Calu3 (cell line): ENCODE measurements around the gene CD46. TPM values are rescaled to one million over a fixed set of nuclear protein-coding genes. Genes with fewer than 3 reads are reported as not detected.

Source experiments
- BruUV-seq: library from RNA; stranded (reverse); fragments of 400-500 nt; replicated peaks from 2 replicates; lab custom pipeline; 2021; lab: Mats Ljungman, UMichigan
- CTCF ChIA-PET: fragments of 300-600 bp; sonication (Branson Sonifier 250); formaldehyde crosslinking; loops from one replicate; lab custom pipeline; 2022; ENCODE audit warnings: antibody characterized with exemption; lab: Charles Lee
- DNase-seq: peaks from one replicate; pipeline ENCODE4 v3.0.0; 2022
- H3K27ac Mint-ChIP-seq: one replicate; pipeline ENCODE4 v1.8.0; 2022; ENCODE audit warnings: mixed read lengths; ENCODE audit not compliant: unreplicated experiment
- H3K27me3 Mint-ChIP-seq: one replicate; pipeline ENCODE4 v1.8.0; 2022; ENCODE audit warnings: mixed read lengths; ENCODE audit not compliant: unreplicated experiment
- H3K36me3 Mint-ChIP-seq: one replicate; pipeline ENCODE4 v1.8.0; 2022; ENCODE audit warnings: mild to moderate bottlenecking, moderate library complexity, mixed read lengths; ENCODE audit not compliant: insufficient read depth, unreplicated experiment
- H3K4me1 Mint-ChIP-seq: one replicate; pipeline ENCODE4 v1.8.0; 2022; ENCODE audit warnings: mild to moderate bottlenecking, low read depth, mixed read lengths; ENCODE audit not compliant: unreplicated experiment
- H3K4me3 Mint-ChIP-seq: one replicate; pipeline ENCODE4 v1.8.0; 2022; ENCODE audit warnings: mild to moderate bottlenecking, low read depth, moderate library complexity, mixed read lengths; ENCODE audit not compliant: unreplicated experiment
- H3K9me3 Mint-ChIP-seq: one replicate; pipeline ENCODE4 v1.8.0; 2022; ENCODE audit warnings: low read depth, mixed read lengths; ENCODE audit not compliant: unreplicated experiment
- CTCF ChIP-seq: fragments of 200-600 bp; IDR thresholded peaks from one replicate; pipeline ENCODE4 v1.8.0; 2022; ENCODE audit warnings: antibody characterized with exemption; ENCODE audit not compliant: unreplicated experiment
- intact Hi-C: fragments of 100-400 bp; cut with micrococcal nuclease; formaldehyde crosslinking; loops from one replicate; pipeline ENCODE4 v1.10.0; 2022; ENCODE audit not compliant: unreplicated experiment
- total RNA-seq: library from RNA; stranded (reverse); gene quantifications from 2 replicates; pipeline ENCODE4 v1.2.3, GENCODE V29; 2022

Gene CD46
- total RNA-seq, 1 experiment from 2014 or later = 635 TPM

- peak; percentile 94 for DNase-seq
- Mint-ChIP-seq H3K4me3 (peak overlapping the region; percentile 73), H3K27me3 (no peaks in the 10 kb centered on the region), H3K36me3 (peaks cover 51% of the 10 kb centered on the region), H3K9me3 (no peaks in the 10 kb centered on the region), H3K27ac (peak overlapping the region; percentile 96), H3K4me1 (peaks cover 67% of the 10 kb centered on the region)
- intact Hi-C loops = no loop called here
- no peak for TF ChIP-seq CTCF
- TSS peak; percentile 86 for BruUV-seq
- CTCF ChIA-PET = interaction anchor here (0.8 to 2.6 kb wide), 11 partner anchors 11 to 140 kb away, joined by 3 to 25 read pairs (median 5); no protein-coding TSS in a partner anchor
These were observed 71.0 kb downstream of the CD46 start for GRCh38 chr1:207822602-207823451.

GRCh38 chr1:207823531-207823879, 71.7 kb downstream of the CD46 start:
- intact Hi-C loops = no loop called here
- BruUV-seq = no TSS peak
- CTCF ChIA-PET = interaction anchor here (0.6 to 2.6 kb wide), 10 partner anchors 10 to 378 kb away, joined by 3 to 25 read pairs (median 4); no protein-coding TSS in a partner anchor
- H3K27me3 Mint-ChIP-seq = no peaks in the 10 kb centered on the region
- peak overlapping the region; percentile 73 for H3K4me3 Mint-ChIP-seq
- no peak for TF ChIP-seq CTCF
- peak overlapping the region; percentile 96 for H3K27ac Mint-ChIP-seq
- H3K4me1 Mint-ChIP-seq = peaks cover 74% of the 10 kb centered on the region
- peaks cover 46% of the 10 kb centered on the region for H3K36me3 Mint-ChIP-seq
- no peaks in the 10 kb centered on the region for H3K9me3 Mint-ChIP-seq
- DNase-seq = no peak

- Mint-ChIP-seq H3K4me1 (peaks cover 79% of the 10 kb centered on the region), H3K9me3 (no peaks in the 10 kb centered on the region), H3K27me3 (no peaks in the 10 kb centered on the region), H3K36me3 (peaks cover 46% of the 10 kb centered on the region), H3K27ac (peak overlapping the region; percentile 96), H3K4me3 (peak overlapping the region; percentile 73)
- intact Hi-C loops = no loop called here
- peak; percentile 69 for TF ChIP-seq CTCF
- peak; percentile 88 for DNase-seq
- CTCF ChIA-PET = interaction anchor here (0.6 to 2.6 kb wide), 10 partner anchors 9 to 377 kb away, joined by 3 to 25 read pairs (median 4); no protein-coding TSS in a partner anchor
- BruUV-seq = no TSS peak
These were observed 72.2 kb downstream of the CD46 start for GRCh38 chr1:207823880-207824566.

GRCh38 chr1:207824691-207825408, 73.0 kb downstream of the CD46 start:
- Mint-ChIP-seq H3K9me3 (no peaks in the 10 kb centered on the region), H3K4me3 (peak overlapping the region; percentile 62), H3K36me3 (peaks cover 46% of the 10 kb centered on the region), H3K27ac (peak overlapping the region; percentile 96), H3K4me1 (peaks cover 85% of the 10 kb centered on the region), H3K27me3 (no peaks in the 10 kb centered on the region)
- CTCF ChIA-PET = interaction anchor here (0.6 to 2.6 kb wide), 4 partner anchors 20 to 311 kb away, joined by 3 to 25 read pairs (median 9); no protein-coding TSS in a partner anchor
- intact Hi-C loops = loop anchor here (5.0 kb wide), 1 partner anchor 167 kb away; no protein-coding TSS in a partner anchor
- BruUV-seq = no TSS peak
- TF ChIP-seq CTCF = no peak
- no peak for DNase-seq
